GM12878 (cell line): ENCODE data around the gene LACTBL1. TPM values are rescaled to one million over a fixed set of nuclear protein-coding genes. Genes with fewer than 3 reads are reported as not detected.
"Not testable (repeated sequence)": the region's sequence is repeated elsewhere in the genome, so short reads cannot be mapped to it uniquely, and the experiment has no call there.

Experiments used
- ATAC-seq: fragments of 200-7000 bp; cut with Tn5 transposase; 3 replicates; pipeline ENCODE4 v1.9.1; 2020; ENCODE audit warnings: mild to moderate bottlenecking, moderate library complexity
- BruUV-seq: library from RNA; stranded (reverse); fragments of 400-500 nt; replicated peaks from 2 replicates; lab custom pipeline; 2021; lab: Mats Ljungman, UMichigan
- CTCF ChIA-PET: fragments of 300-600 bp; sonication (Branson Sonifier 250); formaldehyde crosslinking; extraction: SDS; loops from one replicate; lab custom pipeline; 2021; ENCODE audit warnings: inconsistent platforms; lab: Yijun Ruan, JAX
- POLR2A ChIA-PET: fragments of 350-600 bp; formaldehyde crosslinking; extraction: SDS; loops from one replicate; lab custom pipeline; 2021; ENCODE audit warnings: inconsistent platforms; lab: Charles Lee
- RAD21 ChIA-PET: fragments of 300-600 bp; sonication (Branson Sonifier 250); formaldehyde crosslinking; loops from one replicate; lab custom pipeline; 2023; ENCODE audit warnings: antibody characterized with exemption; ENCODE audit not compliant: unreplicated experiment; lab: Charles Lee
- SMC1A ChIA-PET: fragments of 300-600 bp; sonication (Branson Sonifier 250); formaldehyde crosslinking; loops from one replicate; lab custom pipeline; 2023; ENCODE audit not compliant: unreplicated experiment, uncharacterized antibody; lab: Charles Lee
- DNase-seq: peaks from one replicate; pipeline ENCODE4 v3.0.0-alpha.2; 2011; ENCODE audit warnings: low read depth, low spot score
- FAIRE-seq: peaks from 3 replicates; lab custom pipeline; 2011; peaks lifted over from hg19 to GRCh38; lab: Jason Lieb, UNC
- H2AFZ ChIP-seq: 2 replicates; pipeline ENCODE4 v1.6.0; 2011; ENCODE audit warnings: low read depth, low read length, control low read depth; ENCODE audit not compliant: control insufficient read depth
- H3K27ac ChIP-seq: 2 replicates; pipeline ENCODE4 v1.5.1; 2011; ENCODE audit warnings: control low read depth; ENCODE audit not compliant: control insufficient read depth, insufficient read depth
- H3K27me3 ChIP-seq, 2 experiments: replicated peaks in 1 of 2; 2 replicates each; pipeline versions ENCODE4 v1.6.0 to v1.6.1; 2011; ENCODE audit warnings: low read length in 1 of 2; ENCODE audit not compliant: control insufficient read depth in 2 of 2, insufficient read depth in 2 of 2
- H3K36me3 ChIP-seq, 2 experiments: 2 replicates each; pipeline ENCODE4 v1.5.1; 2011; ENCODE audit warnings: low read length in 1 of 2; ENCODE audit not compliant: control insufficient read depth in 2 of 2, insufficient read depth in 2 of 2
- H3K4me1 ChIP-seq: 2 replicates; pipeline ENCODE4 v1.6.1; 2011; ENCODE audit warnings: mild to moderate bottlenecking, low read length, moderate library complexity, mixed read lengths; ENCODE audit not compliant: control insufficient read depth, insufficient read depth
- H3K4me2 ChIP-seq: 2 replicates; pipeline ENCODE4 v1.6.0; 2011; ENCODE audit warnings: control low read depth; ENCODE audit not compliant: control insufficient read depth, insufficient read depth
- H3K4me3 ChIP-seq: fragments of 200-600 bp; sonication (generic); 2 replicates; pipeline ENCODE4 v1.5.1; 2016
- H3K79me2 ChIP-seq: 2 replicates; pipeline ENCODE4 v1.6.0; 2011; ENCODE audit warnings: low read length; ENCODE audit not compliant: control insufficient read depth, insufficient read depth
- H3K9ac ChIP-seq: 2 replicates; pipeline ENCODE4 v1.8.0; 2011; ENCODE audit warnings: low read length, control low read depth, mixed read lengths; ENCODE audit not compliant: control insufficient read depth, insufficient read depth
- H3K9me3 ChIP-seq: replicated peaks from 3 replicates; pipeline ENCODE4 v1.5.1; 2011; ENCODE audit warnings: mild to moderate bottlenecking, low read length; ENCODE audit not compliant: control insufficient read depth, insufficient read depth
- H4K20me1 ChIP-seq: 2 replicates; pipeline ENCODE4 v1.6.0; 2011; ENCODE audit not compliant: control insufficient read depth, insufficient read depth
- BMI1 ChIP-seq: fragments of 450-650 bp; IDR thresholded peaks from 2 replicates; pipeline ENCODE4 v1.6.1; 2016; ENCODE audit warnings: mild to moderate bottlenecking, moderate library complexity, borderline replicate concordance
- MXI1 ChIP-seq: fragments of 150-350 bp; IDR thresholded peaks from 2 replicates; pipeline ENCODE4 v1.6.1; 2011; ENCODE audit warnings: low read depth, mild to moderate bottlenecking, inconsistent platforms, low read length, improper control_type of control experiment
- RELA ChIP-seq: fragments of 450-650 bp; IDR thresholded peaks from 2 replicates; pipeline ENCODE4 v1.8.0; 2014; ENCODE audit warnings: borderline replicate concordance; ENCODE audit not compliant: partially characterized antibody
- WGBS: methylation state at CpG from one replicate; pipeline ENCODE4 v1.1.6; 2016; ENCODE audit warnings: low lambda C conversion rate; ENCODE audit not compliant: insufficient replicate concordance, insufficient coverage; ENCODE audit errors: missing lambda C conversion rate; 5-methylcytosine and 5-hydroxymethylcytosine counted together
- in situ Hi-C: fragments of 300-500 bp; cut with MboI; formaldehyde crosslinking; loops from 9 replicates; pipeline ENCODE4 v1.14.3; 2018; ENCODE audit warnings: mixed read lengths
- intact Hi-C: fragments of 100-400 bp; cut with micrococcal nuclease; formaldehyde crosslinking; loops from one replicate; pipeline ENCODE4 v1.14.2; 2022; ENCODE audit not compliant: unreplicated experiment
- polyA plus RNA-seq, 11 experiments: library from polyadenylated mRNA; depleted of rRNA in 4 of 11; unstranded in 6 of 11; stranded (reverse) in 5 of 11; fragments of >200 nt; fragmentation: Nextera tagmentation in 4 of 11; fragmentation: Illumina TruSeq in 1 of 11; extraction: Ambion mirVana in 4 of 11; extraction: Trizol in 1 of 11; gene quantifications; 1 replicate in 1 of 11; 2 replicates in 10 of 11; pipeline versions ENCODE4 v1.2.1 to v1.2.3, GENCODE V29; 2011 to 2016; ENCODE audit warnings: inconsistent platforms in 2 of 11, missing spikeins in 2 of 11, low read depth in 1 of 11
- total RNA-seq, 4 experiments: library from RNA; depleted of rRNA in 3 of 4; stranded (reverse); fragments of >200 nt in 3 of 4; fragmentation: Illumina TruSeq in 1 of 4; extraction: Trizol in 1 of 4; gene quantifications; 2 replicates each; pipeline versions ENCODE4 v1.2.1 to v1.2.3, GENCODE V29; 2013 to 2021
- TF ChIP-seq, protein P1 (sequence below): fragments of 450-650 bp; IDR thresholded peaks from 2 replicates; pipeline ENCODE4 v1.6.1; 2016; ENCODE audit warnings: mild to moderate bottlenecking, moderate library complexity, borderline replicate concordance
- TF ChIP-seq, protein P2 (sequence below): IDR thresholded peaks from 2 replicates; pipeline ENCODE4 v1.6.1; 2012; ENCODE audit warnings: low read depth, low read length, improper control_type of control experiment

The LACTBL1 gene
- total and polyA plus RNA-seq, 10 of the 15 experiments (the other 5 are each of a cell fraction or from before 2014, with no cell fraction given): 0.08 TPM; not detected in 9

DNA sequence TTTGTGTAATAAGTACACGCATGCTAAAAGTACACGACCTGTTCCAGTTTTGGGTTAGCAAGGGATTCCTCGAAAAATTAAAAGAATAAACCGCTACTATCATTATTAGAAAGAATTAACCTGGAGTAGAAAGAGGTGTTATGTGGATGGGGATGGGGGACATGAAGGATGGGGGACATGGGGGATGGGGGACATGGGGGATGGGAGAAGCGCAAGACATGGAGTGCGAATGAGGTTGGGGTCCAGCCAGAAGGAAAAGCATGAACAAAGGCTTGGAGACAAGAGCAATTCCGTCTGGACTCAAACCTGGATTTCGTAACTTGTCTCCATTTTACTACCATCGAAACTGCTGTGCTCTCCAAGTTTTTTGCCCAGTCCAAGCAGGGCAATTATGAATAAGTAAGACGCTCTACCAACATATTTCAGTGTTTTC is 46.0 kb upstream of the LACTBL1 start (continued):
- TF ChIP-seq, protein P1, sequence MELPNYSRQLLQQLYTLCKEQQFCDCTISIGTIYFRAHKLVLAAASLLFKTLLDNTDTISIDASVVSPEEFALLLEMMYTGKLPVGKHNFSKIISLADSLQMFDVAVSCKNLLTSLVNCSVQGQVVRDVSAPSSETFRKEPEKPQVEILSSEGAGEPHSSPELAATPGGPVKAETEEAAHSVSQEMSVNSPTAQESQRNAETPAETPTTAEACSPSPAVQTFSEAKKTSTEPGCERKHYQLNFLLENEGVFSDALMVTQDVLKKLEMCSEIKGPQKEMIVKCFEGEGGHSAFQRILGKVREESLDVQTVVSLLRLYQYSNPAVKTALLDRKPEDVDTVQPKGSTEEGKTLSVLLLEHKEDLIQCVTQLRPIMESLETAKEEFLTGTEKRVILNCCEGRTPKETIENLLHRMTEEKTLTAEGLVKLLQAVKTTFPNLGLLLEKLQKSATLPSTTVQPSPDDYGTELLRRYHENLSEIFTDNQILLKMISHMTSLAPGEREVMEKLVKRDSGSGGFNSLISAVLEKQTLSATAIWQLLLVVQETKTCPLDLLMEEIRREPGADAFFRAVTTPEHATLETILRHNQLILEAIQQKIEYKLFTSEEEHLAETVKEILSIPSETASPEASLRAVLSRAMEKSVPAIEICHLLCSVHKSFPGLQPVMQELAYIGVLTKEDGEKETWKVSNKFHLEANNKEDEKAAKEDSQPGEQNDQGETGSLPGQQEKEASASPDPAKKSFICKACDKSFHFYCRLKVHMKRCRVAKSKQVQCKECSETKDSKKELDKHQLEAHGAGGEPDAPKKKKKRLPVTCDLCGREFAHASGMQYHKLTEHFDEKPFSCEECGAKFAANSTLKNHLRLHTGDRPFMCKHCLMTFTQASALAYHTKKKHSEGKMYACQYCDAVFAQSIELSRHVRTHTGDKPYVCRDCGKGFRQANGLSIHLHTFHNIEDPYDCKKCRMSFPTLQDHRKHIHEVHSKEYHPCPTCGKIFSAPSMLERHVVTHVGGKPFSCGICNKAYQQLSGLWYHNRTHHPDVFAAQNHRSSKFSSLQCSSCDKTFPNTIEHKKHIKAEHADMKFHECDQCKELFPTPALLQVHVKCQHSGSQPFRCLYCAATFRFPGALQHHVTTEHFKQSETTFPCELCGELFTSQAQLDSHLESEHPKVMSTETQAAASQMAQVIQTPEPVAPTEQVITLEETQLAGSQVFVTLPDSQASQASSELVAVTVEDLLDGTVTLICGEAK: no peak
- TF ChIP-seq RELA: no peak

DNA sequence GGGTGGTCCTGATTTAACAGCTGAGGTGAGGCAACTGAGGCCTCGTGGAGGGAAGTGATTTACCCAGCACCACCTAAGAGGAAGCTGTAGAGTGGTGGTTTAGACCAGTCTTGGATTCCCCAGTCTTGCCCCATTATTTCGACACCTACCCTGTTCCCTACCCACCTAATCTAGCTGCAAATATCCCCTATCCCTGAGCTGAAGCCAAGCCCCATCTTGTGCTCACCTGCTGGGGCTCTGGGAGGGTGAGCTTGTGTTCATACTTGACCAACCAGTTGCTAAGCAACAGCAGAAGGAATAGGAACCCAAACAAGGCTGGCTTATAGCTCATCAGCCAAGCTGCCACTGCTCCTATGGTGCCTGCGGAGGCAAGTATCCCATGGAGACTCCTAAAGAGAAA is 41.0 kb upstream of the LACTBL1 start:
- intact Hi-C loops (no loop called here), in situ Hi-C loops (no loop called here)
- ChIA-PET RAD21 (no interaction called here), SMC1A (interaction anchor here (1.1 kb wide), 1 partner anchor 35 kb away, joined by 3 read pairs; no protein-coding TSS in a partner anchor), POLR2A (interaction anchor here (0.6 kb wide), 1 partner anchor 36 kb away, joined by 4 read pairs; no protein-coding TSS in a partner anchor), CTCF (interaction anchor here (1.6 kb wide), 1 partner anchor 18 kb away, joined by 3 read pairs; no protein-coding TSS in a partner anchor)
- TF ChIP-seq BMI1 (peak; percentile 69; the same call in 1 of the 2 replicates), MXI1 (no peak)
- TF ChIP-seq, protein P2, sequence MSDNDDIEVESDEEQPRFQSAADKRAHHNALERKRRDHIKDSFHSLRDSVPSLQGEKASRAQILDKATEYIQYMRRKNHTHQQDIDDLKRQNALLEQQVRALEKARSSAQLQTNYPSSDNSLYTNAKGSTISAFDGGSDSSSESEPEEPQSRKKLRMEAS: no peak
- Histone ChIP-seq H3K4me3 (no peak overlapping the region), H3K9me3 (no peaks in the 10 kb centered on the region), H3K27ac (no peak overlapping the region), H3K4me2 (no peak overlapping the region), H3K9ac (no peak overlapping the region), H4K20me1 (no peaks in the 10 kb centered on the region), H3K4me1 (peaks cover 3% of the 10 kb centered on the region; the same call in 1 of the 2 replicates), H2AFZ (no peak overlapping the region), H3K27me3 (no peaks in the 10 kb centered on the region), H3K36me3 (no peaks in the 10 kb centered on the region), H3K79me2 (no peaks in the 10 kb centered on the region)
- WGBS: 57% methylated on average over 3 of the region's 3 CpGs
- DNase-seq: no peak
- no TSS peak for BruUV-seq
- ATAC-seq: peak; percentile 70
- FAIRE-seq: no peak

DNA sequence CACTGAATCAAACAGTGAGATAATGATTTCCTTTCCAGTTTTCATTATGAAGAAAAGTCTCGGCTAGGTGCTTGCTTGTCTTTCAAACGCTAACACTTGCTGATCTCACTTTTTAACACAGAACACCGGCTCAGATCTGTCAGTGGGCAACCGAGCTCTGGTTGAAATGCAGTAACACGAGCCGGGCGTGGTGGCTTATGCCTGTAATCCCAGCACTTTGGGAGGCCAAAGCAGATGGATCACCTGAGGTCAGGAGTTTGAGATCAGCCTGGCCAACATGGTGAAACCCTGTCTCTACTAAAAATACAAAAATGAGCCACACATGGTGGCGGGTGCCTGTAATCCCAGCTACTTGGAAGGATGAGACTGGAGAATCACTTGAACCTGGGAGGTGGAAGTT is 37.4 kb upstream of the LACTBL1 start:
- BruUV-seq, in situ Hi-C loops, H4K20me1 ChIP-seq, H3K9ac ChIP-seq, FAIRE-seq, POLR2A ChIA-PET, H3K4me1 ChIP-seq, H3K9me3 ChIP-seq, CTCF ChIA-PET, H3K4me2 ChIP-seq, H3K79me2 ChIP-seq, DNase-seq, H3K36me3 ChIP-seq, SMC1A ChIA-PET, ATAC-seq, H3K27ac ChIP-seq, H3K27me3 ChIP-seq, H3K4me3 ChIP-seq, intact Hi-C loops, H2AFZ ChIP-seq, RAD21 ChIA-PET: not testable (repeated sequence)
- 91% methylated on average over 8 of the region's 8 CpGs for WGBS
